ENCODE results near the gene MYRFL.

- TF ChIP-seq CTCF (IDR thresholded peaks at IDR 0.05) (no peak), POLR2AphosphoS5 (IDR thresholded peaks at IDR 0.05; ENCODE audit: insufficient read depth in 1 of 2, low read depth in 1 of 2) (no peak)
These were observed 63.9 kb downstream of the MYRFL start for GRCh38 chr12:69888901-69889300.

Data from vagina (tissue), 2 donors.